Tibial artery (tissue), 4 donors: ENCODE data around the gene TEAD3.

ENCODE experiments used
- DNase-seq, 2 donors: peaks; one replicate each; pipeline ENCODE4 v3.0.0-alpha.2; 2019
- H3K27ac ChIP-seq, 2 donors: fragments of 200-600 bp; sonication (generic) in 1 of 2; 1 replicate in 1 of 2; 2 replicates in 1 of 2; pipeline ENCODE4 v1.5.1; 2018 to 2019; ENCODE audit warnings: mild to moderate bottlenecking in 1 of 2
- H3K27me3 ChIP-seq, 2 donors: fragments of 200-600 bp; sonication (generic) in 1 of 2; one replicate each; pipeline versions ENCODE4 v1.5.1 to v1.6.0; 2016 to 2019
- H3K36me3 ChIP-seq, 3 donors: fragments of 200-600 bp; sonication (generic) in 2 of 3; one replicate each; pipeline ENCODE4 v1.5.1; 2016 to 2019; ENCODE audit warnings: mild to moderate bottlenecking in 2 of 3
- H3K4me1 ChIP-seq, 4 donors: fragments of 200-600 bp; sonication (generic) in 2 of 4; 1 replicate in 3 of 4; 2 replicates in 1 of 4; pipeline ENCODE4 v1.5.1; 2016 to 2019
- H3K4me3 ChIP-seq, 2 donors: fragments of 200-600 bp; sonication (generic) in 1 of 2; 1 replicate in 1 of 2; 2 replicates in 1 of 2; pipeline ENCODE4 v1.5.1; 2018 to 2019; ENCODE audit warnings: mild to moderate bottlenecking in 2 of 2
- H3K9me3 ChIP-seq, 3 donors: fragments of 200-600 bp; sonication (generic) in 1 of 3; one replicate each; pipeline ENCODE4 v1.5.1; 2016 to 2019
- CTCF ChIP-seq, 2 experiments: fragments of 200-600 bp in 1 of 2; fragments of 450-650 bp in 1 of 2; IDR thresholded peaks; one replicate each; pipeline ENCODE4 v1.5.1; 2017 to 2019; ENCODE audit warnings: antibody characterized with exemption in 2 of 2, mild to moderate bottlenecking in 1 of 2, moderate library complexity in 1 of 2
- intact Hi-C: fragments of 100-400 bp; cut with DNase I; formaldehyde crosslinking; loops from one replicate; pipeline ENCODE4 v1.15.0; 2023; ENCODE audit warnings: low total_unique reads

Gene TEAD3

GRCh38 chr6:35488517-35488862 is 8.4 kb downstream of the TEAD3 start:
- TF ChIP-seq CTCF (IDR thresholded peaks at IDR 0.05): no peak
- peaks cover 5 to 13% (median 12%) of the 10 kb centered on the region in 3 donors for H3K36me3 ChIP-seq
- no peaks in the 10 kb centered on the region for H3K27me3 ChIP-seq
- H3K9me3 ChIP-seq: no peaks in the 10 kb centered on the region
- peaks cover 0 to 90% (median 86%) of the 10 kb centered on the region in 4 donors for H3K4me1 ChIP-seq
- intact Hi-C loops: no loop called here
- no peak overlapping the region for H3K4me3 ChIP-seq
- DNase-seq: no peak
- H3K27ac ChIP-seq: peak overlapping the region; percentile 92 to 100

- H3K4me3 ChIP-seq: no peak overlapping the region
- H3K9me3 ChIP-seq: no peaks in the 10 kb centered on the region
- peak overlapping the region; percentile 92 to 100 for H3K27ac ChIP-seq
- intact Hi-C loops: no loop called here
- peaks cover 11 to 19% (median 18%) of the 10 kb centered on the region in 3 donors for H3K36me3 ChIP-seq
- DNase-seq: peak; percentile 50 to 86
- peaks cover 0 to 84% (median 80%) of the 10 kb centered on the region in 4 donors for H3K4me1 ChIP-seq
- no peaks in the 10 kb centered on the region for H3K27me3 ChIP-seq
- TF ChIP-seq CTCF (IDR thresholded peaks at IDR 0.05): no peak
Measured at GRCh38 chr6:35487658-35488516, 9.0 kb downstream of the TEAD3 start.

- H3K4me3 ChIP-seq: peak overlapping the region; percentile 25 to 33
- no peaks in the 10 kb centered on the region for H3K9me3 ChIP-seq
- H3K4me1 ChIP-seq: peaks cover 0 to 67% (median 64%) of the 10 kb centered on the region in 4 donors
- no peak for TF ChIP-seq CTCF (IDR thresholded peaks at IDR 0.05)
- no peaks in the 10 kb centered on the region for H3K27me3 ChIP-seq
- peak overlapping the region; percentile 92 to 100 for H3K27ac ChIP-seq
- DNase-seq: peak in 1 of 2 donors; percentile 79
- H3K36me3 ChIP-seq: peaks cover 16 to 34% (median 29%) of the 10 kb centered on the region in 3 donors
- intact Hi-C loops: no loop called here
Measured at GRCh38 chr6:35486005-35486925, 10.6 kb downstream of the TEAD3 start.

GRCh38 chr6:35485402-35485877 is 11.4 kb downstream of the TEAD3 start:
- Histone ChIP-seq H3K9me3 (no peaks in the 10 kb centered on the region), H3K4me1 (peaks cover 0 to 59% (median 55%) of the 10 kb centered on the region in 4 donors), H3K4me3 (peak overlapping the region; percentile 25 to 33), H3K27me3 (no peaks in the 10 kb centered on the region), H3K36me3 (peaks cover 16 to 41% (median 29%) of the 10 kb centered on the region in 3 donors), H3K27ac (peak overlapping the region; percentile 92 to 100)
- DNase-seq: no peak
- intact Hi-C loops: no loop called here
- no peak for TF ChIP-seq CTCF (IDR thresholded peaks at IDR 0.05)

- peaks cover 0 to 55% (median 51%) of the 10 kb centered on the region in 4 donors for H3K4me1 ChIP-seq
- no peaks in the 10 kb centered on the region for H3K9me3 ChIP-seq
- H3K27ac ChIP-seq: peak overlapping the region; percentile 92 to 100
- H3K4me3 ChIP-seq: no peak overlapping the region
- H3K27me3 ChIP-seq: no peaks in the 10 kb centered on the region
- intact Hi-C loops: no loop called here
- H3K36me3 ChIP-seq: peaks cover 16 to 46% (median 32%) of the 10 kb centered on the region in 3 donors
- no peak for TF ChIP-seq CTCF (IDR thresholded peaks at IDR 0.05)
- no peak for DNase-seq
Measured at GRCh38 chr6:35484921-35485392, 11.9 kb downstream of the TEAD3 start.
